Brain pericyte (primary cell): ENCODE measurements around the gene AMER3.

Source experiments
- DNase-seq: peaks from one replicate; pipeline ENCODE4 v3.0.0-alpha.2; 2012; ENCODE audit warnings: low read depth, low spot score

Gene AMER3

GRCh38 chr2:130785466-130786055, 30.2 kb downstream of the AMER3 start:
- no peak for DNase-seq

- DNase-seq, result no peak
Measured at GRCh38 chr2:130786076-130786475, 30.7 kb downstream of the AMER3 start.

- DNase-seq, result no peak
Measured at GRCh38 chr2:130787841-130788240, 32.5 kb downstream of the AMER3 start.

GRCh38 chr2:130790312-130790711, 35.0 kb downstream of the AMER3 start:
- no peak for DNase-seq

GRCh38 chr2:130790804-130791616, 35.7 kb downstream of the AMER3 start:
- DNase-seq, result no peak

GRCh38 chr2:130791617-130791939, 36.2 kb downstream of the AMER3 start:
- no peak for DNase-seq

- DNase-seq, result no peak
Measured at GRCh38 chr2:130795431-130795830, 40.1 kb downstream of the AMER3 start.

GRCh38 chr2:130796290-130796689, 41.0 kb downstream of the AMER3 start:
- DNase-seq, result no peak

- no peak for DNase-seq
Measured at GRCh38 chr2:130797493-130798435, 42.4 kb downstream of the AMER3 start.

GRCh38 chr2:130798472-130799218, 43.3 kb downstream of the AMER3 start:
- DNase-seq, result no peak

- no peak for DNase-seq
Measured at GRCh38 chr2:130799295-130799694, 44.0 kb downstream of the AMER3 start.

- no peak for DNase-seq
Measured at GRCh38 chr2:130805613-130806012, 50.3 kb downstream of the AMER3 start.

- no peak for DNase-seq
Measured at GRCh38 chr2:130806370-130806769, 51.0 kb downstream of the AMER3 start.

- no peak for DNase-seq
Measured at GRCh38 chr2:130807659-130808385, 52.5 kb downstream of the AMER3 start.

GRCh38 chr2:130808482-130809268, 53.3 kb downstream of the AMER3 start:
- no peak for DNase-seq

- no peak for DNase-seq
Measured at GRCh38 chr2:130810490-130810889, 55.1 kb downstream of the AMER3 start.

GRCh38 chr2:130813722-130814121, 58.4 kb downstream of the AMER3 start:
- DNase-seq, result no peak

- no peak for DNase-seq
Measured at GRCh38 chr2:130814931-130815680, 59.8 kb downstream of the AMER3 start.
